GM10847 (cell line): Measurements from ENCODE around the gene CDH1.

Experiments
- POLR2A ChIP-seq: IDR thresholded peaks from 2 replicates; pipeline ENCODE4 v1.6.1; 2011; ENCODE audit not compliant: insufficient read length; ENCODE audit errors: extremely low read depth

The CDH1 gene

GRCh38 chr16:68770671-68771070 is 33.6 kb downstream of the CDH1 start:
- no peak for TF ChIP-seq POLR2A

GRCh38 chr16:68772030-68772681 is 35.1 kb downstream of the CDH1 start:
- TF ChIP-seq POLR2A: no peak

- no peak for TF ChIP-seq POLR2A
These were observed 35.8 kb downstream of the CDH1 start for GRCh38 chr16:68772871-68773270.

GRCh38 chr16:68774982-68775634 is 38.0 kb downstream of the CDH1 start:
- no peak for TF ChIP-seq POLR2A

- TF ChIP-seq POLR2A: no peak
These were observed 39.9 kb downstream of the CDH1 start for GRCh38 chr16:68776821-68777485.

GRCh38 chr16:68778551-68779231 is 41.6 kb downstream of the CDH1 start:
- no peak for TF ChIP-seq POLR2A

- TF ChIP-seq POLR2A: no peak
These were observed 42.8 kb downstream of the CDH1 start for GRCh38 chr16:68779891-68780290.

GRCh38 chr16:68781784-68782183 is 44.7 kb downstream of the CDH1 start:
- no peak for TF ChIP-seq POLR2A

GRCh38 chr16:68782198-68783174 is 45.4 kb downstream of the CDH1 start:
- TF ChIP-seq POLR2A: no peak

- TF ChIP-seq POLR2A: no peak
These were observed 47.1 kb downstream of the CDH1 start for GRCh38 chr16:68784226-68784625.

- no peak for TF ChIP-seq POLR2A
These were observed 47.6 kb downstream of the CDH1 start for GRCh38 chr16:68784721-68785120.

GRCh38 chr16:68785715-68786114 is 48.6 kb downstream of the CDH1 start:
- no peak for TF ChIP-seq POLR2A

GRCh38 chr16:68786685-68787418 is 49.8 kb downstream of the CDH1 start:
- TF ChIP-seq POLR2A: no peak

GRCh38 chr16:68790130-68790761 is 53.2 kb downstream of the CDH1 start:
- TF ChIP-seq POLR2A: no peak

- TF ChIP-seq POLR2A: no peak
These were observed 53.9 kb downstream of the CDH1 start for GRCh38 chr16:68790944-68791343.
